ENCODE results near the gene PSMB3. TPM values are rescaled to one million over a fixed set of nuclear protein-coding genes. Genes with fewer than 3 reads are reported as not detected.

PSMB3 gene
- total and polyA plus RNA-seq, 9 of the 15 experiments (the other 6 are each of a cell fraction or from before 2014, with no cell fraction given) = 460 to 2,775 (median 574) TPM

GRCh38 chr17:38749223-38750043, 3.1 kb upstream of the PSMB3 start (continued):
- TF ChIP-seq NELFE (IDR thresholded peaks at IDR 0.05; ENCODE audit: insufficient read depth, insufficient read length) (no peak), CGGBP1 (CRISPR knock-in tag; IDR thresholded peaks at IDR 0.05) (no peak), ZNF444 (CRISPR knock-in tag; IDR thresholded peaks at IDR 0.05) (no peak), RBM34 (IDR thresholded peaks at IDR 0.05; ENCODE audit: borderline replicate concordance, insufficient read depth, low read length) (no peak), SREBF1 (IDR thresholded peaks at IDR 0.05; ENCODE audit: borderline replicate concordance, low read depth, low read length) (no peak), SRSF1 (IDR thresholded peaks at IDR 0.05; ENCODE audit: low read depth, low read length) (no peak), BRD4 (IDR thresholded peaks at IDR 0.05) (no peak), BRD9 (IDR thresholded peaks at IDR 0.05; ENCODE audit: low read depth, partially characterized antibody) (no peak), RBM25 (IDR thresholded peaks at IDR 0.05; ENCODE audit: low read depth, low read length, severe bottlenecking) (no peak), ILK (tag; IDR thresholded peaks at IDR 0.05; ENCODE audit: borderline replicate concordance, low read depth) (no peak), MAFF (IDR thresholded peaks at IDR 0.05; ENCODE audit: low read length) (no peak), HDAC2 (IDR thresholded peaks at IDR 0.05) (no peak), ZNF146 (CRISPR knock-in tag; IDR thresholded peaks at IDR 0.05; ENCODE audit: unreplicated experiment) (no peak), ETV5 (CRISPR knock-in tag; IDR thresholded peaks at IDR 0.05; ENCODE audit: low read depth) (peak; percentile 89), ZNF384 (IDR thresholded peaks at IDR 0.05; ENCODE audit: low read depth, low read length) (no peak), POLR2G (IDR thresholded peaks at IDR 0.05; ENCODE audit: low read depth, low read length) (peak; percentile 97), MCM2 (IDR thresholded peaks at IDR 0.05; ENCODE audit: low read depth) (no peak), ELF1 (tag; IDR thresholded peaks at IDR 0.05) (no peak), E2F8 (IDR thresholded peaks at IDR 0.05; ENCODE audit: low read depth, partially characterized antibody) (peak; percentile 88), ZNF280A (IDR thresholded peaks at IDR 0.05; ENCODE audit: low read depth, partially characterized antibody) (no peak), PRPF4 (IDR thresholded peaks at IDR 0.05; ENCODE audit: insufficient read depth, low read depth, low read length, poor library complexity, severe bottlenecking) (no peak)

All from K562 (cell line).